ENCODE measurements around the gene LCE2B. TPM values are rescaled to one million over a fixed set of nuclear protein-coding genes. Genes with fewer than 3 reads are reported as not detected.

Gene LCE2B
- total RNA-seq, 4 donors from 2014 or later, result not detected

GRCh38 chr1:152728986-152729385 is 43.1 kb downstream of the LCE2B start:
- 59 to 71% methylated on average over 1 of the region's 1 CpG for WGBS, 2 donors (ENCODE audit: low coverage in 1 of 2)
- no peak for DNase-seq
- intact Hi-C loops (cut with DNase I; ENCODE audit: low total_unique reads) (no loop called here), in situ Hi-C loops (cut with MboI; ENCODE audit: low pct_ligation_motif_present in 1 of 4, low pct_unique_long_range_greater_than_20kb in 1 of 4, low sequenced_read_pairs in 3 of 4) (no loop called here)
- Histone ChIP-seq H3K4me3 (no peak overlapping the region), H3K9me3 (no peaks in the 10 kb centered on the region), H3K4me1 (no peaks in the 10 kb centered on the region), H3K36me3 (no peaks in the 10 kb centered on the region), H3K27me3 (no peaks in the 10 kb centered on the region), H3K27ac (no peak overlapping the region)
- TF ChIP-seq CTCF (IDR thresholded peaks at IDR 0.05) (no peak), POLR2A (IDR thresholded peaks at IDR 0.05) (no peak), EP300 (IDR thresholded peaks at IDR 0.05; ENCODE audit: low read depth) (no peak), POLR2AphosphoS5 (IDR thresholded peaks at IDR 0.05) (no peak)

- no peaks in the 10 kb centered on the region for H3K27me3 ChIP-seq
Observed at GRCh38 chr1:152735648-152736047, 49.7 kb downstream of the LCE2B start.

More at GRCh38 chr1:152735648-152736047, 49.7 kb downstream of the LCE2B start:
- Histone ChIP-seq H3K36me3 (no peaks in the 10 kb centered on the region), H3K4me1 (no peaks in the 10 kb centered on the region), H3K9me3 (no peaks in the 10 kb centered on the region), H3K4me3 (no peak overlapping the region), H3K27ac (no peak overlapping the region)
- no peak for DNase-seq
- 12 to 60% methylated on average over 1 of the region's 1 CpG for WGBS, 2 donors (ENCODE audit: low coverage in 1 of 2)
- TF ChIP-seq POLR2AphosphoS5 (IDR thresholded peaks at IDR 0.05) (no peak), POLR2A (IDR thresholded peaks at IDR 0.05) (no peak), EP300 (IDR thresholded peaks at IDR 0.05; ENCODE audit: low read depth) (no peak), CTCF (IDR thresholded peaks at IDR 0.05) (no peak)
- intact Hi-C loops (cut with DNase I; ENCODE audit: low total_unique reads), result no loop called here
- in situ Hi-C loops (cut with MboI; ENCODE audit: low pct_ligation_motif_present in 1 of 4, low pct_unique_long_range_greater_than_20kb in 1 of 4, low sequenced_read_pairs in 3 of 4), result no loop called here

Other genes with a start within 250 kb of the LCE2B start
- gene LCE5A, start 175.3 kb upstream of the LCE2B start, total RNA-seq, result not detected
- not detected for gene CRCT1, start 171.6 kb upstream of the LCE2B start, total RNA-seq
- not detected for gene LCE3E, start 119.3 kb upstream of the LCE2B start, total RNA-seq
- gene LCE3D, start 105.6 kb upstream of the LCE2B start, total RNA-seq, result not detected
- not detected for gene LCE3C, start 85.9 kb upstream of the LCE2B start, total RNA-seq
- not detected for gene LCE3B, start 72.3 kb upstream of the LCE2B start, total RNA-seq
- gene LCE3A, start 63.0 kb upstream of the LCE2B start, total RNA-seq, result not detected
- gene LCE2D, start 22.7 kb upstream of the LCE2B start, total RNA-seq, result not detected
- not detected for gene LCE2C, start 10.8 kb upstream of the LCE2B start, total RNA-seq
- gene LCE2A, start 12.2 kb downstream of the LCE2B start, total RNA-seq, result not detected
- gene LCE4A, start 22.0 kb downstream of the LCE2B start, total RNA-seq, result not detected
- gene KPRP, start 71.9 kb downstream of the LCE2B start, total RNA-seq, result not detected
- gene LCE1F, start 89.0 kb downstream of the LCE2B start, total RNA-seq, result not detected
- not detected for gene LCE1E, start 100.1 kb downstream of the LCE2B start, total RNA-seq
- gene LCE1D, start 110.6 kb downstream of the LCE2B start, total RNA-seq, result not detected
- not detected for gene LCE1C, start 120.5 kb downstream of the LCE2B start, total RNA-seq
- gene LCE1B, start 125.8 kb downstream of the LCE2B start, total RNA-seq, result not detected
- not detected for gene LCE1A, start 141.3 kb downstream of the LCE2B start, total RNA-seq
- gene LCE6A, start 156.7 kb downstream of the LCE2B start, total RNA-seq, result not detected
- not detected for gene LCE7A, start 173.9 kb downstream of the LCE2B start, total RNA-seq
- not detected for gene SMCP, start 192.2 kb downstream of the LCE2B start, total RNA-seq
- not detected for gene IVL, start 222.4 kb downstream of the LCE2B start, total RNA-seq

Measured in transverse colon (tissue), 4 donors.